GM21381 (cell line): ENCODE results near the gene TRIM56.
"Not testable (repeated sequence)": the region's sequence is repeated elsewhere in the genome, so short reads cannot be mapped to it uniquely, and the experiment has no call there.

Source experiments
- ATAC-seq: cut with Tn5 transposase; IDR thresholded peaks from one replicate; pipeline ENCODE4 v1.9.1; 2021; ENCODE audit warnings: mild to moderate bottlenecking, moderate library complexity; ENCODE audit not compliant: unreplicated experiment

Gene TRIM56, protein sequence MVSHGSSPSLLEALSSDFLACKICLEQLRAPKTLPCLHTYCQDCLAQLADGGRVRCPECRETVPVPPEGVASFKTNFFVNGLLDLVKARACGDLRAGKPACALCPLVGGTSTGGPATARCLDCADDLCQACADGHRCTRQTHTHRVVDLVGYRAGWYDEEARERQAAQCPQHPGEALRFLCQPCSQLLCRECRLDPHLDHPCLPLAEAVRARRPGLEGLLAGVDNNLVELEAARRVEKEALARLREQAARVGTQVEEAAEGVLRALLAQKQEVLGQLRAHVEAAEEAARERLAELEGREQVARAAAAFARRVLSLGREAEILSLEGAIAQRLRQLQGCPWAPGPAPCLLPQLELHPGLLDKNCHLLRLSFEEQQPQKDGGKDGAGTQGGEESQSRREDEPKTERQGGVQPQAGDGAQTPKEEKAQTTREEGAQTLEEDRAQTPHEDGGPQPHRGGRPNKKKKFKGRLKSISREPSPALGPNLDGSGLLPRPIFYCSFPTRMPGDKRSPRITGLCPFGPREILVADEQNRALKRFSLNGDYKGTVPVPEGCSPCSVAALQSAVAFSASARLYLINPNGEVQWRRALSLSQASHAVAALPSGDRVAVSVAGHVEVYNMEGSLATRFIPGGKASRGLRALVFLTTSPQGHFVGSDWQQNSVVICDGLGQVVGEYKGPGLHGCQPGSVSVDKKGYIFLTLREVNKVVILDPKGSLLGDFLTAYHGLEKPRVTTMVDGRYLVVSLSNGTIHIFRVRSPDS

DNA sequence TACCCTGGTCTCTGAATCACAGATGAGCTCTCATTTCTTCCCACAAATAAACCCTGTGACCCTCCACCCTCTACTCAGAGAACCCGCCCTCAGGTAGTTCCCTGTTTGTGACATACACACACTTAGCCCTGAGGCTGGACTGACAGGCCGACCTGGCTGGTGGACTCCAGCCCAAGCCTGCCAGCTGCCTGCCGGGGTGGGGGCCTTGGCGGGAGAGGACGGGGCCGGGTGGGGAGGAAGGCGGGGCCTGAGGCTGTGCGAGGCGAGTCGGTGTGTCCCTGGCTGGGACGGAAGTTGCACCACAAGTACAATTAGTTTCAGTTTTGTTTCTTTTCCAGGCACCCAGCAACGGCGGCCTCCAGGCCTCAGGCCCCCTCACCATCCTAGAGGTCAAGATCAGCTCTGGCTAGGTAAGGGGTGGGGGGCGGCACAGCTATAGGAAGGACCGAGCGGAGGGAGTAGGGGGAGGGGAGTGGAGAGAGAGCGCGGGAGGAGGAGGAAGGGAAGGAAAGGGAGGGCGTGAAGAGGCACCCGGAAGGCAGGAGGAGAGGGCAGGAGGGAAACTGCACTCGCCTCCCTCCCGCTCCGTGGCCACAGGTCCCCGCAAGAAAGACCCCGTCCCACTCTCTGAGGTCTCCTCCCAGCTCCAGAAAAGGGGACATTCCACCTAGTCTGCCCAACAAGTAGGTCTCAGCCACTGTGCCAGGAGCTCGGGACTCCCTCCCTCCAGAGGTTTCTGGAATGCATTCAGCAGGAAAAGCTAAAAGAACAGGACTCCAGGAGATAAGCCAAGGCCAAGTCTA lies at the start of gene TRIM56:
Gene TRIM56 (plus strand): TSS at position 320 of the 803 bp plus-strand sequence. CDS start 1,832 bp downstream, outside the sequence.
- peak; percentile 83 for ATAC-seq

DNA sequence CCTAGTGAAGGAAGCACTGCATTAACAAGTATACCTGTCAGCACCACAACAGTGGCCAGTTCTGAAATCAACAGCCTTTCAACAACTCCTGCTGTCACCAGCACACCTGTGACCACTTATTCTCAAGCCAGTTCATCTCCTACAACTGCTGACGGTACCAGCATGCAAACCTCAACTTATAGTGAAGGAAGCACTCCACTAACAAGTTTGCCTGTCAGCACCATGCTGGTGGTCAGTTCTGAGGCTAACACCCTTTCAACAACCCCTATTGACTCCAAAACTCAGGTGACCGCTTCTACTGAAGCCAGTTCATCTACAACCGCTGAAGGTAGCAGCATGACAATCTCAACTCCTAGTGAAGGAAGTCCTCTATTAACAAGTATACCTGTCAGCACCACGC lies 49.3 kb upstream of the TRIM56 start:
- no peak for ATAC-seq

DNA sequence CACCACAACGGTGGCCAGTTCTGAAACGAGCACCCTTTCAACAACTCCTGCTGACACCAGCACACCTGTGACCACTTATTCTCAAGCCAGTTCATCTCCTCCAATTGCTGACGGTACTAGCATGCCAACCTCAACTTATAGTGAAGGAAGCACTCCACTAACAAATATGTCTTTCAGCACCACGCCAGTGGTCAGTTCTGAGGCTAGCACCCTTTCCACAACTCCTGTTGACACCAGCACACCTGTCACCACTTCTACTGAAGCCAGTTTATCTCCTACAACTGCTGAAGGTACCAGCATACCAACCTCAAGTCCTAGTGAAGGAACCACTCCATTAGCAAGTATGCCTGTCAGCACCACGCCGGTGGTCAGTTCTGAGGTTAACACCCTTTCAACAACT lies 44.0 kb upstream of the TRIM56 start:
- ATAC-seq = not testable (repeated sequence)

DNA sequence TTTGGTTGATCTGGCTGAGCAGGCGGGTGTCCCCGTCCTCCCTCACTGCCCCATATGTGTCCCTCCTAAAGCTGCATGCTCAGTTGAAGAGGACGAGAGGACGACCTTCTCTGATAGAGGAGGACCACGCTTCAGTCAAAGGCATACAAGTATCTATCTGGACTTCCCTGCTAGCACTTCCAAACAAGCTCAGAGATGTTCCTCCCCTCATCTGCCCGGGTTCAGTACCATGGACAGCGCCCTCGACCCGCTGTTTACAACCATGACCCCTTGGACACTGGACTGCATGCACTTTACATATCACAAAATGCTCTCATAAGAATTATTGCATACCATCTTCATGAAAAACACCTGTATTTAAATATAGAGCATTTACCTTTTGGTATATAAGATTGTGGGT lies 26.9 kb upstream of the TRIM56 start:
- ATAC-seq = no peak

DNA sequence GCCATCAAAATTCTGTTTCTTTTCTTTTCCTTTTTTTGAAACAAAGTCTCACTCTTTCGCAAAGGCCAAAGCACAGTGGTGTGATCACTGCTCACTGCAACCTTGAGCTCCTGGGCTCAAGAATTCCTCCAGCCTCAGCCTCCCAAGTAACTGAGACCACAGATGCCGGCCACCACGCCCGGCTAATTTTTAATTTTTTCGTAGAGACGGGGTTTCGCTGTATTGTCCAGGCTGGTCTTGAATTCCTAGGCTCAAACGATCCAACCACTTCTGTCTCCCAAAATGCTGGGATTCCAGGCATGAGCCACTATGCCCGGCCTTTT lies 25.7 kb upstream of the TRIM56 start:
- no peak for ATAC-seq

DNA sequence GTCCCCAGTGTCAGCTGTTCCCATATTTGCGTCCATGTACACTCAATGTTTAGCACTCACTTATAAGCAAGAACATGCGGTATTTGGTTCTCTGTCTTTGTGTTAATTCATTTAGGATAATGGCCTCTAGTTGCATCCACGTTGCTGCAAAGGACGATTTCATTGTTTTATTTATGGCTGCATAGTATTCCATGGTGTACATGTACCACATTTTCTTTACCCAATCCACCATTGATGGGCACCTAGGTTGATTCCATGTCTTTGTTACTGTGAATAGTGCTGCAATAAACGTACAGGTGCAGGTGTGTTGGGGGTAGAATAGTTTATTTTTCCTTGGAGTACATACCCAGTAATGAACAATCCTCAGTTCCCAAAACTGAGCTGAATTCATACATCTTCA lies 24.3 kb upstream of the TRIM56 start:
- no peak for ATAC-seq

DNA sequence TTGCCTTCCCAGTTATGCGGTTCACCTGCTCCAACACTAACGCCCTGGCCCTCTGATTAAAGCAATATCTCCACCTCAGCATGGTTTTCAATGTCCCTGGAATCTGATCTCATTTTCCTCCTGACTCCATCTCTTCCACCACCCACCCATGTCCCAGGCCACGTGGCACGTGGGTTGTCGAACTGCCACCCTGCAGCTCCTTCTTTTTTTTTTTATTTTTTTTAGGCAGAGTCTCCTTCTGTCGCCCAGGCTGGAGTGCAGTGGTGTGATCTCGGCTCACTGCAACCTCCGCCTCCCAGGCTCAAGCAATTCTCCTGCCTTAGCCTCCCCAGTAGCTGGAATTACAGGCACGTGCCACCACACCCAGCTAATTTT lies 21.1 kb upstream of the TRIM56 start:
- not testable (repeated sequence) for ATAC-seq

DNA sequence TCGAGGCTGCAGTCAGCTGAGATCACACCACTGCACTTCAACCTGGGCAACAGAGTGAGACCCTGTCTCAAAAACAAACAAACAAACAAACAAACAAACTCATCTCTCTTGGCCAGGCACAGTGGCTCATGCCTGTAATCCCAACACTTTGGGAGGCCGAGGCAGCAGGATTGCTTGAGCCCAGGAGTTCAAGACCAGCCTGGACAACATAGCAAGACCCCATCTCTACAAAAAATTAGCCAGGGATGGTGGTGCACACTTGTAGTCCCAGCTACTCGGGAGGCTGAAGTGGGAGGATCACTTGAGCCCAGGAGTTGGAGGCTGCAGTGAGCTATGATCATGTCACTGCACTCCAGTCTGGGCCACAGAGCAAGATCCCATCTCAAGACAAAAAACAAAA lies 20.1 kb upstream of the TRIM56 start:
- ATAC-seq = not testable (repeated sequence)

DNA sequence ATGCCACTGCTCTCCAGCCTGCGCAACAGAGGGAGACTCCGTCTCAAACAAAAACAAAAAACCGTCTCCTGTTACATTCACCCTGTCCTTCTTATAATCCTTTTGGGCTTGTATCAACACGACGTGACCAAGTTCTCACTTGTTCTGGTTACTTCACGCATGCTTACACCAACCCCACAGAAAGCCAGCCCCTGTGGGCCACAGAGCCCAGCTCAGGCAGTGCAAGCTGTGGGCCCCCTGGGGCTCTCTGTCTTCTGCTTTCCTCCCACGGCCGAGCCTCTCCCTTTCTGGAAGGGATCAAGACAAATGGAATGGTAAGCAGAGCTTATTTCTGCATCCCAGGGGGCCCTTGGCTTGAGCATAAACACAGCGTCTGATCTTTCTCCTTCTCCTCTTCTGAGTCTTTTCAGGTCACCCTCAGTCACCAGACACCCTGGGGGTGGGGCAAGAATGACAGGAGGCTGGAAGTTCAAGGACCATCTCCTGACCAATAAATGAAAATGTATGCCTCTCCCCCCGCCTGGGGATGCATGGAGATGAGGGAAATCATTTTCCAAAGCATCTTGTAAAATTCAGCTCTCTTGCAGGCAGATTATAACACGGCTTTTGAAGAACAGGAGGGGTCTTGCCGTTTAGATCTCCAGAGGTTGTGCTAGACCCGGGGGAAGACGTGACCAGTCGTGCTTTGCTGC lies 19.0 kb upstream of the TRIM56 start:
- no peak for ATAC-seq

DNA sequence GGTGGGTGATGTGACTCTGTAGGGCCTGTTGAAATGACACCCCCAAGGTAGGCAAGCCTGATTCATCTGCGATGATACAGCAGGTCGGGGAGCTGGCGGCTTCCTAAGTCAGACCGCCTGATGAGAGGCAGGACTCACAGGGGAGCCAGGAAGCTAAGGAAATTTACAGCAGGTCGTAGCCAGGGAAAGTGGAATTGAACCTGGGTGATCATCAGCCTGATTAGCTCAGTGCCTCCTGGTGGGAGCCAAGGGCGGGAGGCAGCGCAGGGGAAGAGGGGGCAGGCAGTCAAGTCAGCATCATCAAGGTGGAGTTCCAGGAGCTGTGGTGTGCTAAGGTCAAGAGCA lies 18.5 kb upstream of the TRIM56 start:
- ATAC-seq = no peak

DNA sequence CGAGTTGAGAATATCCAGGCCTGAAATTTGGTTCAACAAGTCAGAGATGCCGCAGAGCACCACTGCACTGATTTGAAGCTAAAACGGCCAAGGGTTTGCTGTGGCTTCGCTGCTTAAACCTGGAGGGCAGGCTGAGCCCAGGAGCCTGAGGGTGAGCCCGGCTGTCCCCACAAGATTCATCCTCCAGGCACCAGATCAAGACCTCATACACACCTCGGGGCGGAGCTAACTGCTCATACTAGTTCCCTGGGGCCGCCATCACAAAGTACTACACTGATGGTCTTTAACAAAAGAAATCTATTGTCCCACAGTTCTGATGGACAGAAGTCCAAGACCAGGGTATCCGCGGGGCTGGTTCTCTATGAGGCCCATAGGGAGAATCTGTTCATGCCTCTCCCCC lies 16.9 kb upstream of the TRIM56 start:
- ATAC-seq = no peak

DNA sequence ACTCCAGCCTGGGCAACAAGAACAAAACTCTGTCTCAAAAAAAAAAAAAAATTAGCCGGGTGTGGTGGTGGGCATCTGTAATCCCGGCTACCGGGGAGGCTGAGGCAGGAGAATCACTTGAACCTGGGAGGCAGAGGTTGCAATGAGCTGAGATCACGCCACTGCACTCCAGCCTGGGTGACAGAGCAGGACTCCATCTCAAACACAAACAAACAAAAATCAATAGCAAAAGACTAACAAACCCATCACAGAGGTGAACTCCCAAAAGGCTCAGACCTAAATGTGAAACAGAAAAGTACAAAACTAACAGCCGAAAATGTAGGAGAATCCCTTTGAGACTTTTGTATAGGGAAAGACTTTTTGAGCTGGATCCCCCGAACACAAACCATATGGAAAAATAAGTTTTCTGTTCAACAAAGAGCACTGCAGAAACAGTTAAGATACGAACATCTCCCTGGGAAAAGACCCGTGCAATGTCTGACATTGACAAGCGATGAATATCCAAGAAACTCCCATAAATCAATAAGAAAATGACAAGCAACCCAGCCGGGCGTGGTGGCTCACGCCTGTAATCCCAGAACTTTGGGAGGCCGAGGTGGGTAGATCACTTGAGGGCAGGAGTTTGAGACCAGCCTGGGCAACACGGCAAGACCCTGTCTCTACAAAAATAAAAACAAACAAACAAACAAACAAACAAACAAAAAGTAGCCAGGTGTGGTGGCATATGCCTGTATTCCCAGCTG lies 13.7 kb upstream of the TRIM56 start:
- not testable (repeated sequence) for ATAC-seq

DNA sequence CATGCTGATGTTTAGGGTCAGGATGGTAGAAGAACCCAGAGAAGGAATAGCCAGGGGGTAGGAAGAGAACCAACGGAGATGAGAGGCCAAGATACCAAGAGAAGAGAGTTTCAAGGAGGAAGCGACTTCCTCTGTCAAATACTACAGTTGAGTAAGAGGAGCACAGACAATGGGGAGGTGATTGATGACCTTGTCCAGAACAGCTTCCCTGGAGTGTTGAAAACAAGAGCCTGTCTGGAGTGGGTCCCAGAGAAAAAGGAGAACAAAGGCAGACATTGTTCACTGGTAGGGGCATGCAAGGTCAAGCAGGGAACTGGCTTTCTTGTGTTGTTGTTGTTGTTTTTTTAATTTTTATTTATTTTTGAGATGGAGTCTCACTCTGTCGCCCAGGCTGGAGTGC lies 9.6 kb upstream of the TRIM56 start:
- no peak for ATAC-seq

DNA sequence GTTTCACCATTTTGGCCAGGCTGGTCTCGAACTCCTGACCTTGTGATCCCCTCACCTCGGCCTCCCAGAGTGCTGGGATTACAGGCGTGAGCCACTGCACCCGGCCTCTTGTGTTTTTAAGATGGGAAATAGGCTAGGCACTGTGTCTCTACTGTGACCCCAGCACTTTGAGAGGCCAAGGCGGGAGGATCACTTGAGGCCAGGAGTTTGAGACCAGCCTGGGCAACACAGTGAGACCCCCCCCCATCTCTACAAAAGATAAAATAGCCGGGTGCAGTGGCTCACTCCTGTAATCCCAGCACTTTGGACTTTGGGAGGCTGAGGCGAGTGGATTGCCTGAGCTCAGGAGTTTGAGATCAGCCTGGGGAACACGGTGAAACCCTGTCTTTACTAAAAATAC lies 9.1 kb upstream of the TRIM56 start:
- not testable (repeated sequence) for ATAC-seq

DNA sequence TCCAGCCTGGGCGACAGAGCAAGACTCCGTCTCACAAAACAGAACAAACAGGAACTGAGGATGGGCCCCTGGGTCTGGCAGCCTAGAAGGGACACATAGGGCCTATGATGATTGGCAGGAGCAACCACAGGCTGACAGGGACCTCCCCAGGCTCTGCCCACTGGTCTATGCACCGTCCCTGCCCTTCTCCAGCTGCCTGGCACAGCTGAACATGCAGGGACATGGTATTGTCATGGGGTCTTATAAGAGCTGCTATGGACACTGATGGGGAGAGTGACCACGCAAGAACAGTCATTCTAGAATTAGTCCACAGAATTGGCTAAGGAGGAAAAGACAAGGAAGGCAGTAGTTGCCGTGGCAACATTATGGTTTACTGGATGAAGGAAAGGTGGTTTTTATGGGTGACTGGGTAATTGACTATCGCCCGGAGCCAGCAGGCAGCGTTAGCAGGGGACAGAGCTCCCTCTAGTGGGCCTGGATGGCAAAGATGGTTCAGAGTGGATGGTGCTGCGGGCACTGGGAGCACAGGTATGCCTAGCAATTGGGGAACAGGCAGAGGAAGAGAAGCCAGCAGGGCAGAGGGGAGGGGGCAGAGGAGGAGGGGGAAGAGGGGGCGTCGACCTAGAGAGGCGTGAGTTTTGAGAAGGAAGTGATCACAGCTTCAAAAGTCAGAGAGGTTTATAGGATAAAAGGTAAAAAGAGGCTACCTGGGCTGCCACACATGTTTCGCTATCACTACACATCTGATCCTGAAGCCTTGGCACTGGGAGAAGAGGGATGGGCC lies 7.8 kb upstream of the TRIM56 start:
- ATAC-seq = peak; percentile 79

DNA sequence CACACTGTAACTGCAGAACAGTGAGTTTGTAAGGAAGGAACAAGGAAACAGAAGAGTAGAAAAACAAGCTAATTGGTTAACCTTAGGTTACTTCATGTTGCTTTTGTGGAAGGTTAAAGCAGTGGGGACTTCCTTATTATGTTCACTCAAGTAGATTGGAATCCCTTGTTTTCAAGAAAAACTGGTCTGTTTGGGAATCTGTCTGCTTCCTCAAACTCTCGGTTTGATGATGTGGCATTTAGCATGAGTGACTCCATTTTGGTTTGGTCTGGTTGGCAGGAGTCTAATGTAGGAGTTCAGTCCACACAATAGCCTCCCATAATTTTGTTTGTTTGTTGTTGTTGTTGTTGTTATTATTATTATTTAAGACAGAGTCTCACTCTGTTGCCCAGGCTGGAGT lies 3.8 kb upstream of the TRIM56 start:
- no peak for ATAC-seq

DNA sequence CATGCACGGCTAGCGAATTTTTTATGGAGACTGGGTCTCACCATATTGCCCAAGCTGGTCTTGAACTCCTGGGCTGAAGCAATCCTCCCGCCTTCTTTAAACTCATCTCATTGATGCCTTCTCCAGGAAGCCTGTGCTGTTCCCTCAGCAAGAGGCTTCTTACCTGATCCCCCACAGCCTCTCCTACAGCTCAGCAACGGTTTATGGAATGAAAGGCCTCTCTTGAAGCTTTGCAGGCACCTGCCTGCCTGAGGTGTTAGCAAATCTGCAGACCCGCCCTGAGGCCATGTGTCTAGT lies 468 bp upstream of the TRIM56 start:
- ATAC-seq = no peak

DNA sequence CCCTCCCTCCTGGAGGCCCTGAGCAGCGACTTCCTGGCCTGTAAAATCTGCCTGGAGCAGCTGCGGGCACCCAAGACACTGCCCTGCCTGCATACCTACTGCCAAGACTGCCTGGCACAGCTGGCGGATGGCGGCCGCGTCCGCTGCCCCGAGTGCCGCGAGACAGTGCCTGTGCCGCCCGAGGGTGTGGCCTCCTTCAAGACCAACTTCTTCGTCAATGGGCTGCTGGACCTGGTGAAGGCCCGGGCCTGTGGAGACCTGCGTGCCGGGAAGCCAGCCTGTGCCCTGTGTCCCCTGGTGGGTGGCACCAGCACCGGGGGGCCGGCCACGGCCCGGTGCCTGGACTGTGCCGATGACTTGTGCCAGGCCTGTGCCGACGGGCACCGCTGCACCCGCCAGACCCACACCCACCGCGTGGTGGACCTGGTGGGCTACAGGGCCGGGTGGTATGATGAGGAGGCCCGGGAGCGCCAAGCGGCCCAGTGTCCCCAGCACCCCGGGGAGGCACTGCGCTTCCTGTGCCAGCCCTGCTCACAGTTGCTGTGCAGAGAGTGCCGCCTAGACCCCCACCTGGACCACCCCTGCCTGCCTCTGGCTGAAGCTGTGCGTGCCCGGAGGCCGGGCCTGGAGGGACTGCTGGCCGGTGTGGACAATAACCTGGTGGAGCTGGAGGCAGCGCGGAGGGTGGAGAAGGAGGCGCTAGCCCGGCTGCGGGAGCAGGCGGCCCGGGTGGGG lies 2.2 kb downstream of the TRIM56 start:
- no peak for ATAC-seq

DNA sequence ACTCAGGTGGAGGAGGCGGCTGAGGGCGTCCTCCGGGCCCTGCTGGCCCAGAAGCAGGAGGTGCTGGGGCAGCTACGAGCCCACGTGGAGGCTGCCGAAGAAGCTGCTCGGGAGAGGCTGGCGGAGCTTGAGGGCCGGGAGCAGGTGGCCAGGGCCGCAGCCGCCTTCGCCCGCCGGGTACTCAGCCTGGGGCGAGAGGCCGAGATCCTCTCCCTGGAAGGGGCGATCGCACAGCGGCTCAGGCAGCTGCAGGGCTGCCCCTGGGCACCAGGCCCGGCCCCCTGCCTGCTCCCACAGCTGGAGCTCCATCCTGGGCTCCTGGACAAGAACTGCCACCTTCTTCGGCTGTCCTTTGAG lies 2.8 kb downstream of the TRIM56 start:
- ATAC-seq = no peak
